Measurements from ENCODE around the gene PHLDA3.
"Not testable (repeated sequence)": the region's sequence is repeated elsewhere in the genome, so short reads cannot be mapped to it uniquely, and the experiment has no call there.

PHLDA3 gene

GRCh38 chr1:201485184-201485774 lies 16.3 kb upstream of the PHLDA3 start:
- no peak for DNase-seq

- no peak for DNase-seq
Observed at GRCh38 chr1:201483373-201483949, 14.5 kb upstream of the PHLDA3 start.

- no peak for DNase-seq
Observed at GRCh38 chr1:201482755-201483154, 13.8 kb upstream of the PHLDA3 start.

GRCh38 chr1:201481761-201482493 lies 12.9 kb upstream of the PHLDA3 start:
- DNase-seq = peak; percentile 88

- DNase-seq = no peak
Observed at GRCh38 chr1:201481004-201481380, 12.0 kb upstream of the PHLDA3 start.

- peak; percentile 78 for DNase-seq
Observed at GRCh38 chr1:201480231-201481003, 11.4 kb upstream of the PHLDA3 start.

- DNase-seq = no peak
Observed at GRCh38 chr1:201479201-201479730, 10.3 kb upstream of the PHLDA3 start.

GRCh38 chr1:201478666-201479065 lies 9.7 kb upstream of the PHLDA3 start:
- DNase-seq = not testable (repeated sequence)

- DNase-seq = no peak
Observed at GRCh38 chr1:201476670-201477344, 7.8 kb upstream of the PHLDA3 start.

GRCh38 chr1:201475915-201476669 lies 7.1 kb upstream of the PHLDA3 start:
- DNase-seq = no peak

GRCh38 chr1:201475130-201475529 lies 6.1 kb upstream of the PHLDA3 start:
- no peak for DNase-seq

- DNase-seq = no peak
Observed at GRCh38 chr1:201473296-201473695, 4.3 kb upstream of the PHLDA3 start.

- DNase-seq = not testable (repeated sequence)
Observed at GRCh38 chr1:201472321-201472720, 3.3 kb upstream of the PHLDA3 start.

GRCh38 chr1:201471772-201472171 lies 2.8 kb upstream of the PHLDA3 start:
- no peak for DNase-seq

GRCh38 chr1:201470581-201470980 lies 1.6 kb upstream of the PHLDA3 start:
- no peak for DNase-seq

- DNase-seq = no peak
Observed at GRCh38 chr1:201469645-201470074, 672 bp upstream of the PHLDA3 start.

GRCh38 chr1:201468501-201468843 lies 516 bp downstream of the PHLDA3 start:
- DNase-seq = peak; percentile 44

GRCh38 chr1:201466492-201466891 lies 2.5 kb downstream of the PHLDA3 start:
- DNase-seq = no peak

- DNase-seq = no peak
Observed at GRCh38 chr1:201465698-201466290, 3.2 kb downstream of the PHLDA3 start.

- no peak for DNase-seq
Observed at GRCh38 chr1:201463071-201463552, 5.9 kb downstream of the PHLDA3 start.
